Skin epidermis (tissue), 12 donors: ENCODE results near the gene SLCO3A1.
"Not testable (repeated sequence)": the region's sequence is repeated elsewhere in the genome, so short reads cannot be mapped to it uniquely, and the experiment has no call there.

Source experiments
- H3K27ac ChIP-seq, 21 experiments: fragments of 200-600 bp; sonication (generic) in 11 of 21; one replicate each; pipeline ENCODE4 v1.5.0; 2020; ENCODE audit warnings: mild to moderate bottlenecking in 3 of 21, inconsistent platforms in 2 of 21, moderate library complexity in 2 of 21
- H3K4me3 ChIP-seq, 7 experiments: fragments of 200-600 bp; sonication (generic) in 2 of 7; one replicate each; pipeline ENCODE4 v1.5.0; 2020; ENCODE audit warnings: inconsistent platforms in 2 of 7, mild to moderate bottlenecking in 2 of 7, moderate library complexity in 1 of 7

The SLCO3A1 gene

GRCh38 chr15:92197746-92198145, 344.2 kb downstream of the SLCO3A1 start:
- H3K27ac ChIP-seq = no peak overlapping the region
- no peak overlapping the region for H3K4me3 ChIP-seq

- no peak overlapping the region for H3K27ac ChIP-seq
- H3K4me3 ChIP-seq = no peak overlapping the region
These were observed 347.4 kb downstream of the SLCO3A1 start for GRCh38 chr15:92200891-92201290.

- H3K27ac ChIP-seq = no peak overlapping the region
- no peak overlapping the region for H3K4me3 ChIP-seq
These were observed 351.8 kb downstream of the SLCO3A1 start for GRCh38 chr15:92205255-92205739.

GRCh38 chr15:92207601-92208000, 354.1 kb downstream of the SLCO3A1 start:
- H3K4me3 ChIP-seq, H3K27ac ChIP-seq: not testable (repeated sequence)
